Sigmoid colon (tissue), 7 donors: ENCODE data around the gene ALCAM. TPM values are rescaled to one million over a fixed set of nuclear protein-coding genes. Genes with fewer than 3 reads are reported as not detected.

ENCODE experiments used
- DNase-seq: peaks from one replicate; pipeline ENCODE4 v3.0.0-alpha.2; 2019
- H3K27ac ChIP-seq, 4 donors: fragments of 200-600 bp; sonication (generic); one replicate each; pipeline ENCODE4 v1.5.1; 2016 to 2019; ENCODE audit warnings: mild to moderate bottlenecking in 1 of 4
- H3K27me3 ChIP-seq, 3 donors: fragments of 200-600 bp; sonication (generic); one replicate each; pipeline ENCODE4 v1.5.1; 2019; ENCODE audit warnings: mild to moderate bottlenecking in 1 of 3
- H3K36me3 ChIP-seq, 4 donors: fragments of 200-600 bp; sonication (generic); one replicate each; pipeline ENCODE4 v1.5.1; 2016 to 2019
- H3K4me1 ChIP-seq, 4 donors: fragments of 200-600 bp; sonication (generic); one replicate each; pipeline ENCODE4 v1.5.1; 2017 to 2019
- H3K4me3 ChIP-seq, 4 donors: fragments of 200-600 bp; sonication (generic); one replicate each; pipeline ENCODE4 v1.5.1; 2017 to 2019; ENCODE audit warnings: mild to moderate bottlenecking in 2 of 4, moderate library complexity in 1 of 4
- H3K9me3 ChIP-seq, 4 donors: fragments of 200-600 bp in 3 of 4; sonication (generic) in 3 of 4; one replicate each; pipeline versions ENCODE4 v1.5.1 to v1.6.1; 2013 to 2019
- CTCF ChIP-seq, 4 experiments: fragments of 450-650 bp in 3 of 4; fragments of 200-600 bp in 1 of 4; IDR thresholded peaks; one replicate each; pipeline ENCODE4 v1.5.1; 2016 to 2019; ENCODE audit warnings: antibody characterized with exemption in 4 of 4, mild to moderate bottlenecking in 3 of 4, moderate library complexity in 2 of 4
- EP300 ChIP-seq, 4 donors: sonication (generic); formaldehyde crosslinking; IDR thresholded peaks; one replicate each; pipeline ENCODE4 v1.6.1; 2017; ENCODE audit warnings: antibody characterized with exemption in 4 of 4
- POLR2A ChIP-seq, 2 donors: fragments of 450-650 bp; IDR thresholded peaks; one replicate each; pipeline ENCODE4 v1.6.1; 2016; ENCODE audit warnings: antibody characterized with exemption in 2 of 2, mild to moderate bottlenecking in 2 of 2, moderate library complexity in 2 of 2
- POLR2AphosphoS5 ChIP-seq, 4 donors: sonication (generic); formaldehyde crosslinking; IDR thresholded peaks; one replicate each; pipeline ENCODE4 v1.6.1; 2017; ENCODE audit warnings: antibody characterized with exemption in 4 of 4
- WGBS, 2 donors: extraction: QIAGEN DNeasy Blood & Tissue Kit; methylation state at CpG; one replicate each; pipeline ENCODE4 v1.1.7; 2013; 5-methylcytosine and 5-hydroxymethylcytosine counted together
- intact Hi-C: fragments of 100-400 bp; cut with DNase I; formaldehyde crosslinking; loops from one replicate; pipeline ENCODE4 v1.15.1; 2023
- polyA plus RNA-seq, 3 donors: library from polyadenylated mRNA; stranded (reverse); fragments of 200-250 nt; gene quantifications; one replicate each; pipeline ENCODE4 v1.2.3, GENCODE V29; 2013
- total RNA-seq, 4 donors: library from RNA; depleted of rRNA; stranded (reverse); fragments of >200 nt; gene quantifications; one replicate each; pipeline ENCODE4 v1.1.0, GENCODE V29; 2016
- donor health status: healthy with polysubstance abuse.
- donor health status: Bipolar disorder and iron deficiency.
- donor health status: healthy.

Gene ALCAM
- total and polyA plus RNA-seq, 7 donors, result 1.8 to 45.1 (median 16.0) TPM

- H3K27ac ChIP-seq, result no peak overlapping the region
- intact Hi-C loops, result no loop called here
- no peaks in the 10 kb centered on the region for H3K4me1 ChIP-seq
- no peaks in the 10 kb centered on the region for H3K27me3 ChIP-seq
- no peak for DNase-seq
- peaks cover 0 to 3% (median 0%) of the 10 kb centered on the region in 4 donors for H3K9me3 ChIP-seq
- 90 to 94% methylated on average over 6 of the region's 6 CpGs for WGBS, 2 donors
- TF ChIP-seq CTCF (IDR thresholded peaks at IDR 0.05) (no peak), POLR2AphosphoS5 (IDR thresholded peaks at IDR 0.05) (no peak), EP300 (IDR thresholded peaks at IDR 0.05) (no peak), POLR2A (IDR thresholded peaks at IDR 0.05) (no peak)
- peaks cover 0 to 5% (median 0%) of the 10 kb centered on the region in 4 donors for H3K36me3 ChIP-seq
- H3K4me3 ChIP-seq, result no peak overlapping the region
Observed at GRCh38 chr3:105572501-105572900, 205.8 kb downstream of the ALCAM start.

- Histone ChIP-seq H3K9me3 (no peaks in the 10 kb centered on the region), H3K27me3 (no peaks in the 10 kb centered on the region), H3K36me3 (no peaks in the 10 kb centered on the region), H3K4me1 (no peaks in the 10 kb centered on the region), H3K4me3 (no peak overlapping the region), H3K27ac (no peak overlapping the region)
- 51 to 91% methylated on average over 1 of the region's 1 CpG for WGBS, 2 donors
- no peak for DNase-seq
- intact Hi-C loops, result no loop called here
- TF ChIP-seq CTCF (IDR thresholded peaks at IDR 0.05) (no peak), POLR2A (IDR thresholded peaks at IDR 0.05) (no peak), POLR2AphosphoS5 (IDR thresholded peaks at IDR 0.05) (no peak), EP300 (IDR thresholded peaks at IDR 0.05) (no peak)
Observed at GRCh38 chr3:105579439-105579838, 212.7 kb downstream of the ALCAM start.

GRCh38 chr3:105580296-105580965 is 213.7 kb downstream of the ALCAM start:
- Histone ChIP-seq H3K36me3 (no peaks in the 10 kb centered on the region), H3K9me3 (no peaks in the 10 kb centered on the region), H3K4me3 (no peak overlapping the region), H3K27me3 (no peaks in the 10 kb centered on the region), H3K27ac (no peak overlapping the region), H3K4me1 (no peaks in the 10 kb centered on the region)
- DNase-seq, result no peak
- WGBS, 2 donors, result 30 to 75% methylated on average over 7 of the region's 7 CpGs
- intact Hi-C loops, result no loop called here
- TF ChIP-seq EP300 (IDR thresholded peaks at IDR 0.05), result no peak
- TF ChIP-seq POLR2A (IDR thresholded peaks at IDR 0.05), result no peak
- TF ChIP-seq POLR2AphosphoS5 (IDR thresholded peaks at IDR 0.05), result no peak
- TF ChIP-seq CTCF (IDR thresholded peaks at IDR 0.05), result no peak

GRCh38 chr3:105582015-105582414 is 215.3 kb downstream of the ALCAM start:
- Histone ChIP-seq H3K36me3 (no peaks in the 10 kb centered on the region), H3K4me3 (no peak overlapping the region), H3K4me1 (no peaks in the 10 kb centered on the region), H3K9me3 (no peaks in the 10 kb centered on the region), H3K27ac (no peak overlapping the region), H3K27me3 (no peaks in the 10 kb centered on the region)
- intact Hi-C loops, result no loop called here
- DNase-seq, result no peak
- WGBS, 2 donors, result 92 to 94% methylated on average over 6 of the region's 6 CpGs
- TF ChIP-seq POLR2AphosphoS5 (IDR thresholded peaks at IDR 0.05) (no peak), CTCF (IDR thresholded peaks at IDR 0.05) (no peak), POLR2A (IDR thresholded peaks at IDR 0.05) (no peak), EP300 (IDR thresholded peaks at IDR 0.05) (no peak)
